ENCODE measurements around the gene LRR1. TPM values are rescaled to one million over a fixed set of nuclear protein-coding genes. Genes with fewer than 3 reads are reported as not detected.
"Not testable (repeated sequence)": the region's sequence is repeated elsewhere in the genome, so short reads cannot be mapped to it uniquely, and the experiment has no call there.

The LRR1 gene
- total and polyA plus RNA-seq, 9 donors: 4.1 to 8.0 (median 6.5) TPM

- WGBS, 3 donors: 80 to 84% (median 83%) methylated on average over 8 of the region's 8 CpGs
- H3K4me3 ChIP-seq: no peak overlapping the region
- H3K4me1 ChIP-seq (ENCODE audit: insufficient read depth): no peaks in the 10 kb centered on the region
- no peak overlapping the region for H3K27ac ChIP-seq
- TF ChIP-seq CTCF (IDR thresholded peaks at IDR 0.05): no peak
- TF ChIP-seq POLR2A (IDR thresholded peaks at IDR 0.05): no peak
- no peak for TF ChIP-seq EP300 (IDR thresholded peaks at IDR 0.05)
- H3K27me3 ChIP-seq: no peaks in the 10 kb centered on the region
- DNase-seq: no peak
- no peaks in the 10 kb centered on the region for H3K36me3 ChIP-seq
- H3K9me3 ChIP-seq: no peaks in the 10 kb centered on the region
- intact Hi-C loops (cut with DNase I): no loop called here
Observed at GRCh38 chr14:49612671-49613070, 13.9 kb downstream of the LRR1 start.

DNA sequence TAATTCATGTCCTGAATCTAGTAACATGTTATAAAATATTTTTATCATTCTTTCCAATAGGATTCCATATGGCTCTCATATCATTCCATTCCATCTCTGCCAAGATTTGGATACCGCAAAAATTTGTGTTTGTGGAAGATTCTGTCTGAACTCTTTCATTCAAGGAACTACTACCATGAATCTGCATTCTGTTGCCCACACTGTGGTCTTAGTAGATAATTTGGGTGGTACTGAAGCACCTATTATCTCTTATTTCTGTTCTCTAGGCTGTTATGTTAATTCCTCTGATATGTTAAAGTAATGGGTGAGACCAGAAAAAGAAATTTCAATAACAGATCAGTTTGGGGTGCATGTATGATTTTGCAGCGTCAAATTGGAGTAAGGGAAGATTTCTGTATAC is 15.5 kb downstream of the LRR1 start:
- Histone ChIP-seq H3K36me3 (no peaks in the 10 kb centered on the region), H3K27ac (no peak overlapping the region), H3K27me3 (no peaks in the 10 kb centered on the region), H3K9me3 (no peaks in the 10 kb centered on the region), H3K4me3 (no peak overlapping the region), H3K4me1 (ENCODE audit: insufficient read depth) (peaks cover 1% of the 10 kb centered on the region)
- WGBS, 3 donors: 93 to 97% (median 97%) methylated on average over 2 of the region's 2 CpGs
- DNase-seq: no peak
- intact Hi-C loops (cut with DNase I): no loop called here
- TF ChIP-seq POLR2A (IDR thresholded peaks at IDR 0.05): no peak
- no peak for TF ChIP-seq CTCF (IDR thresholded peaks at IDR 0.05)
- no peak for TF ChIP-seq EP300 (IDR thresholded peaks at IDR 0.05)

- Histone ChIP-seq H3K27me3 (no peaks in the 10 kb centered on the region), H3K9me3 (no peaks in the 10 kb centered on the region), H3K36me3 (no peaks in the 10 kb centered on the region), H3K27ac (no peak overlapping the region), H3K4me3 (no peak overlapping the region), H3K4me1 (ENCODE audit: insufficient read depth) (peaks cover 1% of the 10 kb centered on the region)
- intact Hi-C loops (cut with DNase I): no loop called here
- no peak for TF ChIP-seq EP300 (IDR thresholded peaks at IDR 0.05)
- no peak for DNase-seq
- WGBS, 3 donors: 59 to 80% (median 71%) methylated on average over 6 of the region's 6 CpGs
Observed at GRCh38 chr14:49615776-49616175, 17.0 kb downstream of the LRR1 start.

DNA sequence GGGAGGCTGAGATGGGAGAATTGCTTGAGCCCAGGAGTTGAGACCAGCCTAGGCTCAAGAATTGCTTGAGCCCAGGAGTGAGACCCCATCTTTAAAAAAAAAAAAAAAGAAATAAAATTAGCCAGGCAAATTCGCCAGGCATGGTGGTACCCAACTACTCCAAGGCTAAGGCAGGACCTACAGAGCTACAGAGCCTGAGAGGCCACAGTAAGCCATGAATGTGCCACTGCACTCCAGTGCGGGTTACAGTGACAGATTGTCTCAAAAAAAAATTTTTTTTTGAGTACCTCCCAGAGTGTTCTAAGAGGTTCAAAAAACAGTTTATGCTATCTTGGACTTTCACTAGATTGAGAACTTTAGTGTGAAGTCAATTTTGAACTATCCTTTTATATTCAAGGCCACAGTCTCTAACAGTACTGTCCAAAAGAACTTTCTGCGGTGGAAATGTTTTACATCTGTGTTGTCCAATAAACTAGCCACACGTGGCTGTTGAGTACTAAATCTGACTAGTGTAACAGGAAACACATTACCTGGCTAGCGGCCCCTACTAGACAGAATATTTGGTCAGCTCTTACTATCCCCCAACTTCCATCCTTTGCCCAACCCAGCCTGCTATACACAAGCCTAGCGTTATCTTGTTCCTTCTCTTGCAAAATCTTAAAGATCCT is 19.2 kb downstream of the LRR1 start:
- H3K36me3 ChIP-seq: no peaks in the 10 kb centered on the region
- peaks cover 11% of the 10 kb centered on the region for H3K4me1 ChIP-seq (ENCODE audit: insufficient read depth)
- WGBS, 3 donors: 87 to 92% (median 91%) methylated on average over 6 of the region's 6 CpGs
- TF ChIP-seq CTCF (IDR thresholded peaks at IDR 0.05) (no peak), EP300 (IDR thresholded peaks at IDR 0.05) (no peak), POLR2A (IDR thresholded peaks at IDR 0.05) (no peak)
- H3K27me3 ChIP-seq: no peaks in the 10 kb centered on the region
- H3K27ac ChIP-seq: no peak overlapping the region
- H3K4me3 ChIP-seq: no peak overlapping the region
- intact Hi-C loops (cut with DNase I): no loop called here
- no peak for DNase-seq
- H3K9me3 ChIP-seq: no peaks in the 10 kb centered on the region

DNA sequence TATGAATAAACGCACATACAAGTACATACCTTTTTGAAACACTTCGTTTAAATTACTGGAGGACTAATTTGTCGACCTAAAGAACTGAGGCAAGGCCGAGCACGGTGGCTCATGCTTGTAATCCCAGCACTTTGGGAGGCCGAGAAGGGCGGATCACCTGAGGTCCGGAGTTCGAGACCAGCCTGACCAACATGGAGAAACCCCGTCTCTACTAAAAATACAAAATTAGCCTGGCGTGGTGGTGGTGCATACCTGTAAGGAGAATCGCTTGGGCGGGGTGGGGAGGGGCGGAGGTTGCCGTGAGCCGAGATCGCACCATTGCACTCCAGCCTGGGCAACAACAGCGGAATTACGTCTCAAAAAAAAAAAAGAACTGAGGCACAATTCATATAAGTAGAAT is 20.5 kb downstream of the LRR1 start:
- DNase-seq; intact Hi-C loops (cut with DNase I): not testable (repeated sequence)
- peak overlapping the region in 1 of 2 donors; percentile 90 for H3K27ac ChIP-seq

More for the DNA sequence above, 20.5 kb downstream of the LRR1 start:
- H3K36me3 ChIP-seq, H3K27me3 ChIP-seq, H3K9me3 ChIP-seq: not testable (repeated sequence)
- Histone ChIP-seq H3K4me3 (peak overlapping the region; percentile 87), H3K4me1 (ENCODE audit: insufficient read depth) (peaks cover 11% of the 10 kb centered on the region)
- 61 to 71% (median 64%) methylated on average over 19 of the region's 19 CpGs for WGBS, 3 donors

Measured in ovary (tissue), 9 donors.